Adipose tissue (tissue), 3 donors: Measurements from ENCODE around the gene PIGL. TPM values are rescaled to one million over a fixed set of nuclear protein-coding genes. Genes with fewer than 3 reads are reported as not detected.

Source experiments
- H3K27ac ChIP-seq: one replicate; pipeline ENCODE4 v1.5.1; 2013; ENCODE audit warnings: low read depth, low read length
- WGBS, 3 donors: extraction: QIAGEN DNeasy Blood & Tissue Kit; methylation state at CpG; one replicate each; pipeline ENCODE4 v1.1.7; 2013; 5-methylcytosine and 5-hydroxymethylcytosine counted together
- polyA plus RNA-seq, 3 donors: library from polyadenylated mRNA; stranded (reverse); fragments of 200-250 nt; gene quantifications; one replicate each; pipeline ENCODE4 v1.2.3, GENCODE V29; 2013
- donor health status: healthy with polysubstance abuse.
- donor health status: Bipolar disorder and iron deficiency.
- donor health status: healthy.

The PIGL gene
- polyA plus RNA-seq, 3 donors = 11.5 to 22.6 (median 18.7) TPM

- no peak overlapping the region for H3K27ac ChIP-seq
Observed at GRCh38 chr17:16364625-16365024, 147.6 kb downstream of the PIGL start.

- no peak overlapping the region for H3K27ac ChIP-seq
- 57 to 71% (median 70%) methylated on average over 5 of the region's 5 CpGs for WGBS, 3 donors
Observed at GRCh38 chr17:16371742-16372141, 154.7 kb downstream of the PIGL start.

- WGBS, 3 donors = 84 to 95% (median 85%) methylated on average over 16 of the region's 16 CpGs
Observed at GRCh38 chr17:16374146-16374938, 157.3 kb downstream of the PIGL start.

More at GRCh38 chr17:16374146-16374938, 157.3 kb downstream of the PIGL start:
- no peak overlapping the region for H3K27ac ChIP-seq

Other genes starting within 250 kb of the PIGL start
- 10 to 100 TPM; 23.3 to 53.8 (median 30.3) TPM for gene ZSWIM7, start 217.5 kb upstream of the PIGL start, polyA plus RNA-seq
- gene TTC19, start 217.4 kb upstream of the PIGL start, polyA plus RNA-seq = 10 to 100 TPM; 13.7 to 18.4 (median 17.2) TPM
- 10 to 100 TPM; 21.1 to 35.0 (median 27.0) TPM for gene NCOR1, start 1.7 kb upstream of the PIGL start, polyA plus RNA-seq
- gene CENPV, start 136.3 kb downstream of the PIGL start, polyA plus RNA-seq = 10 to 100 TPM; 12.0 to 23.0 (median 16.5) TPM
- 1,000 to 10,000 TPM in 2 of 3 donors, 100 to 1,000 TPM in 1; 984 to 1,616 (median 1,046) TPM for gene UBB, start 163.9 kb downstream of the PIGL start, polyA plus RNA-seq
- 10 to 100 TPM in 2 of 3 donors, 1 to 10 TPM in 1; 4.3 to 26.2 (median 17.7) TPM for gene TRPV2, start 198.4 kb downstream of the PIGL start, polyA plus RNA-seq